HEK293 (cell line): ENCODE measurements around the gene POLK.

Experiments used
- CTCF ChIA-PET: fragments of 350-600 bp; formaldehyde crosslinking; extraction: SDS; loops from one replicate; lab custom pipeline; 2021; ENCODE audit warnings: antibody characterized with exemption; lab: Yijun Ruan, JAX
- POLR2A ChIA-PET: fragments of 300-600 bp; formaldehyde crosslinking; extraction: SDS; loops from one replicate; lab custom pipeline; 2020; ENCODE audit warnings: antibody characterized with exemption, inconsistent platforms; lab: Yijun Ruan, JAX
- H3K27ac ChIP-seq: fragments of 200-500 bp; sonication (Bioruptor generic); 2 replicates; pipeline ENCODE4 v1.5.1; 2014; ENCODE audit warnings: low read depth, low read length, control low read depth, inconsistent platforms; ENCODE audit errors: extremely low read depth
- H3K36me3 ChIP-seq, 2 experiments: fragments of 200-500 bp in 1 of 2; sonication (Bioruptor generic) in 1 of 2; 1 replicate in 1 of 2; 2 replicates in 1 of 2; pipeline ENCODE4 v1.5.1; 2014 to 2017; ENCODE audit warnings: inconsistent platforms in 2 of 2, low read length in 2 of 2; ENCODE audit not compliant: control insufficient read depth in 2 of 2, insufficient read depth in 1 of 2
- H3K4me1 ChIP-seq: fragments of 200-500 bp; sonication (Bioruptor generic); 2 replicates; pipeline ENCODE4 v1.5.1; 2014; ENCODE audit warnings: mild to moderate bottlenecking, low read length, inconsistent platforms; ENCODE audit not compliant: control insufficient read depth, insufficient read depth
- H3K4me3 ChIP-seq: 2 replicates; pipeline ENCODE4 v1.5.1; 2011; ENCODE audit warnings: low read depth, mild to moderate bottlenecking, control low read depth, low read length, moderate library complexity
- H3K9me3 ChIP-seq: fragments of 200-500 bp; sonication (Bioruptor generic); 2 replicates; pipeline ENCODE4 v1.5.1; 2014; ENCODE audit warnings: low read depth, low read length, inconsistent platforms; ENCODE audit not compliant: control insufficient read depth, insufficient read depth
- GLIS2 ChIP-seq: fragments of 450-650 bp; formaldehyde crosslinking; IDR thresholded peaks from 2 replicates; pipeline ENCODE4 v1.5.1; 2016; ENCODE audit warnings: missing biosample characterization, missing genetic modification characterization
- SCRT1 ChIP-seq: fragments of 450-650 bp; formaldehyde crosslinking; IDR thresholded peaks from 2 replicates; pipeline ENCODE4 v1.5.1; 2016; ENCODE audit warnings: missing biosample characterization, missing genetic modification characterization, borderline replicate concordance
- SETDB1 ChIP-seq: IDR thresholded peaks from one replicate; pipeline ENCODE4 v1.6.1; 2017; ENCODE audit warnings: mild to moderate bottlenecking, low read length, moderate library complexity, mixed read lengths; ENCODE audit not compliant: insufficient read length
- TCF7L2 ChIP-seq: IDR thresholded peaks from 2 replicates; pipeline ENCODE4 v1.6.1; 2011; ENCODE audit warnings: low read depth, mild to moderate bottlenecking, inconsistent platforms, low read length, moderate library complexity, borderline replicate concordance
- ZFP41 ChIP-seq: fragments of 450-650 bp; formaldehyde crosslinking; IDR thresholded peaks from 2 replicates; pipeline ENCODE4 v1.5.1; 2016; ENCODE audit warnings: missing biosample characterization, missing genetic modification characterization, borderline replicate concordance
- ZIC2 ChIP-seq: fragments of 450-650 bp; formaldehyde crosslinking; IDR thresholded peaks from 2 replicates; pipeline ENCODE4 v1.5.1; 2016; ENCODE audit warnings: missing biosample characterization, missing genetic modification characterization
- ZNF10 ChIP-seq: fragments of 450-650 bp; formaldehyde crosslinking; IDR thresholded peaks from 2 replicates; pipeline ENCODE4 v1.5.1; 2017; ENCODE audit warnings: missing biosample characterization, missing genetic modification characterization
- ZNF184 ChIP-seq: fragments of 450-650 bp; IDR thresholded peaks from 2 replicates; pipeline ENCODE4 v1.5.1; 2018; ENCODE audit warnings: missing biosample characterization, mild to moderate bottlenecking, missing genetic modification characterization
- ZNF266 ChIP-seq: fragments of 450-650 bp; formaldehyde crosslinking; IDR thresholded peaks from 2 replicates; pipeline ENCODE4 v1.5.1; 2016; ENCODE audit warnings: missing biosample characterization, missing genetic modification characterization, low read depth
- ZNF350 ChIP-seq: fragments of 450-650 bp; formaldehyde crosslinking; IDR thresholded peaks from 2 replicates; pipeline ENCODE4 v1.5.0; 2017; ENCODE audit warnings: missing biosample characterization, mild to moderate bottlenecking, missing genetic modification characterization
- ZNF423 ChIP-seq: fragments of 450-650 bp; formaldehyde crosslinking; IDR thresholded peaks from 2 replicates; pipeline ENCODE4 v1.5.1; 2016; ENCODE audit warnings: missing biosample characterization, missing genetic modification characterization
- ZNF426 ChIP-seq: fragments of 450-650 bp; formaldehyde crosslinking; IDR thresholded peaks from 2 replicates; pipeline ENCODE4 v1.5.1; 2017; ENCODE audit warnings: missing biosample characterization, missing genetic modification characterization, mild to moderate bottlenecking, inconsistent platforms, moderate library complexity
- ZNF610 ChIP-seq: fragments of 450-650 bp; formaldehyde crosslinking; IDR thresholded peaks from 2 replicates; pipeline ENCODE4 v1.5.1; 2016; ENCODE audit warnings: missing biosample characterization, missing genetic modification characterization, borderline replicate concordance
- TF ChIP-seq, protein P1 (sequence below): fragments of 450-650 bp; formaldehyde crosslinking; IDR thresholded peaks from 2 replicates; pipeline ENCODE4 v1.5.1; 2016; ENCODE audit warnings: missing biosample characterization, missing genetic modification characterization, low read depth
- TF ChIP-seq, protein P2 (sequence below): fragments of 450-650 bp; formaldehyde crosslinking; IDR thresholded peaks from 2 replicates; pipeline ENCODE4 v1.5.1; 2016; ENCODE audit warnings: missing biosample characterization, missing genetic modification characterization, low read depth

Gene POLK

DNA sequence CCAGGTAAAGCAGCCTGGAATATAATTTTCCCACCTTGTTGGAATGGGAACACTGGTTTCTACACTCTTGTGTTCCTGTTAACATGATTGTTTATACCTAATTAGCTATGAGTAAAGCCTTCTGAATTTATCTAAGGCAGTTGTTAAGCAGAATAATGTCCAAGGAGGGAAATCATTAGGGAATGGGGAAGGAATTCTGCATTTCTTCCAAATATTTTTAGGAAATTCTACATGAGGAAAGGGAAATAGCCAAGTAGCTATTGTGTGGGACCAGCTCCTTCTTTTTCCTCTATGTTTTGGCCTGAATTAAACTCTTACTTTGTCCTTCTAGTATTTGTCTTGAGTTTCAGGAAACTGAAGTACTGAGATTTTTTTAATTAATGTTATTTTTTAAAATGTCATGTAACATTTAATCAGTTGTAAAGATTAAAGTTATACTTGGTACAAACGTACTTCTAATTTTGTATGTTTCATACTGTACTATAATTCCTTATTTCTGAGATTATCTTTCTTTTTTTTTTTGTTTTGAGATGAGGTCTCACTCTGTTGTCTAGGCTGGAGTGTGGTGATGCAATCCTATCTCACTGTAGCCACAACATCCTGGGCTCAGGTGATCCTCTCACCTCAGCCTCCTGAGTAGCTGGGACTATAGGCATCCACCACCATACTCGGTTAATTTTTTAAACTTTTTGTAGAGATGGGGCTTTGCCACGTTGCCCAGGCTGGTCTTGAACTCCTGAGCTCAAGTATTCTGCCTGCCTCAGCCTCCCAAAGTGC is 128.0 kb downstream of the POLK start:
- H3K4me1 ChIP-seq: no peaks in the 10 kb centered on the region
- CTCF ChIA-PET: interaction anchor here (0.6 to 0.8 kb wide), 4 partner anchors 9 to 723 kb away, joined by 3 to 9 read pairs (median 4); no protein-coding TSS in a partner anchor

DNA sequence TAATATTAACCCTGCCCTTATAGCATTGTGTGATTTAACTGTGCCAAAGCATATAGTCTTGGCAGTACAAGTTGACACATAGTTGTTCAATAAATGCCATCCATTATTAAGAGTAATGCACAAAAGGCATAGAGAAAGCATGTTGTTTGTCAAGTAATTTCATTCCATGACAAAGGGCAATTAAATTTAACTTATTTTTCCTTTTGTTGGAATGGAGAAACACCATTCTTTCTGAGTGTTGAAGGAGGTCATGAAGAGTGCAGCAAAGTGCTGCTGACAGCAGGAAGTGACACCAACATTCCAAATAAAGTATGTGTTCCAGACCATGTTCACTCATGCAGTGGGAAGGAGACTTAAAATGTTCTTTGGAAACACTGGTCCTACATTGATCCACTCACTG is 128.7 kb downstream of the POLK start:
- Histone ChIP-seq H3K36me3 (no peaks in the 10 kb centered on the region), H3K4me1 (no peaks in the 10 kb centered on the region), H3K27ac (no peak overlapping the region), H3K4me3 (no peak overlapping the region), H3K9me3 (no peaks in the 10 kb centered on the region)
- ChIA-PET POLR2A (no interaction called here), CTCF (interaction anchor here (0.6 kb wide), 1 partner anchor 668 kb away, joined by 4 read pairs; no protein-coding TSS in a partner anchor)
- TF ChIP-seq SETDB1 (peak; percentile 32), ZNF184 (tag by site-specific recombination) (no peak)

More for the DNA sequence above, 128.0 kb downstream of the POLK start:
- TF ChIP-seq ZNF266 (tag by site-specific recombination) (no peak), ZIC2 (tag by site-specific recombination) (no peak), ZNF423 (no peak), ZNF10 (tag by site-specific recombination) (no peak), ZNF350 (tag by site-specific recombination) (no peak), ZNF610 (no peak), GLIS2 (tag by site-specific recombination) (no peak), SCRT1 (tag by site-specific recombination) (no peak), ZNF426 (tag by site-specific recombination) (no peak)
- TF ChIP-seq, protein P1, sequence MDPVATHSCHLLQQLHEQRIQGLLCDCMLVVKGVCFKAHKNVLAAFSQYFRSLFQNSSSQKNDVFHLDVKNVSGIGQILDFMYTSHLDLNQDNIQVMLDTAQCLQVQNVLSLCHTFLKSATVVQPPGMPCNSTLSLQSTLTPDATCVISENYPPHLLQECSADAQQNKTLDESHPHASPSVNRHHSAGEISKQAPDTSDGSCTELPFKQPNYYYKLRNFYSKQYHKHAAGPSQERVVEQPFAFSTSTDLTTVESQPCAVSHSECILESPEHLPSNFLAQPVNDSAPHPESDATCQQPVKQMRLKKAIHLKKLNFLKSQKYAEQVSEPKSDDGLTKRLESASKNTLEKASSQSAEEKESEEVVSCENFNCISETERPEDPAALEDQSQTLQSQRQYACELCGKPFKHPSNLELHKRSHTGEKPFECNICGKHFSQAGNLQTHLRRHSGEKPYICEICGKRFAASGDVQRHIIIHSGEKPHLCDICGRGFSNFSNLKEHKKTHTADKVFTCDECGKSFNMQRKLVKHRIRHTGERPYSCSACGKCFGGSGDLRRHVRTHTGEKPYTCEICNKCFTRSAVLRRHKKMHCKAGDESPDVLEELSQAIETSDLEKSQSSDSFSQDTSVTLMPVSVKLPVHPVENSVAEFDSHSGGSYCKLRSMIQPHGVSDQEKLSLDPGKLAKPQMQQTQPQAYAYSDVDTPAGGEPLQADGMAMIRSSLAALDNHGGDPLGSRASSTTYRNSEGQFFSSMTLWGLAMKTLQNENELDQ (tag by site-specific recombination): no peak
- no peaks in the 10 kb centered on the region for H3K36me3 ChIP-seq
- no peaks in the 10 kb centered on the region for H3K9me3 ChIP-seq
- H3K4me3 ChIP-seq: no peak overlapping the region
- POLR2A ChIA-PET: no interaction called here
- H3K27ac ChIP-seq: no peak overlapping the region

DNA sequence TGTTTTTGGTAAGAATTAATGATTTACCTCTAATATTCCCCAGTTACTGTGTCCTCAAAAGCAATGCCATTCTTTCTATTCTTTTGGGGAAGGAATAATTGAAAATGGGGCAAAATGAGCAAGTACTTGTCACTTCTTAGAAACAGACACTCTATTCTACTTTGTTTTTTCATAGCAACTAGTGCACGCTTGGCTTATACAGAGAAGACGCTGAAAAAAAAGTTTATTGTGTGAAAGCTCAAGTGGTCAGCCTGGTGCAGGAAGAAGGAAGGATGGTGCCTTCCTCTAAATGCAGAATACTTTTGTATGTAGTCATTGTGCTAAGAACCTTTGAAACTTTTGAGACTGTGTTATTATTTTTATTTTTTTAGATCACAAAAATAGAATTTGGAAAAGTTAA is 129.1 kb downstream of the POLK start:
- TF ChIP-seq, protein P2, sequence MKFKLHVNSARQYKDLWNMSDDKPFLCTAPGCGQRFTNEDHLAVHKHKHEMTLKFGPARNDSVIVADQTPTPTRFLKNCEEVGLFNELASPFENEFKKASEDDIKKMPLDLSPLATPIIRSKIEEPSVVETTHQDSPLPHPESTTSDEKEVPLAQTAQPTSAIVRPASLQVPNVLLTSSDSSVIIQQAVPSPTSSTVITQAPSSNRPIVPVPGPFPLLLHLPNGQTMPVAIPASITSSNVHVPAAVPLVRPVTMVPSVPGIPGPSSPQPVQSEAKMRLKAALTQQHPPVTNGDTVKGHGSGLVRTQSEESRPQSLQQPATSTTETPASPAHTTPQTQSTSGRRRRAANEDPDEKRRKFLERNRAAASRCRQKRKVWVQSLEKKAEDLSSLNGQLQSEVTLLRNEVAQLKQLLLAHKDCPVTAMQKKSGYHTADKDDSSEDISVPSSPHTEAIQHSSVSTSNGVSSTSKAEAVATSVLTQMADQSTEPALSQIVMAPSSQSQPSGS: no peak
- TF ChIP-seq ZFP41 (no peak), TCF7L2 (no peak)
- Histone ChIP-seq H3K36me3 (no peaks in the 10 kb centered on the region), H3K9me3 (no peaks in the 10 kb centered on the region), H3K4me3 (no peak overlapping the region), H3K27ac (no peak overlapping the region), H3K4me1 (no peaks in the 10 kb centered on the region)
- POLR2A ChIA-PET: no interaction called here
- CTCF ChIA-PET: no interaction called here
